Measurements from ENCODE around the gene PLAAT5.
A peak's percentile ranks its signal among the peaks of the same experiment; 100 is the strongest.
"Not testable (repeated sequence)": the region's sequence is repeated elsewhere in the genome, so short reads cannot be mapped to it uniquely, and the experiment has no call there.

PLAAT5 gene, protein sequence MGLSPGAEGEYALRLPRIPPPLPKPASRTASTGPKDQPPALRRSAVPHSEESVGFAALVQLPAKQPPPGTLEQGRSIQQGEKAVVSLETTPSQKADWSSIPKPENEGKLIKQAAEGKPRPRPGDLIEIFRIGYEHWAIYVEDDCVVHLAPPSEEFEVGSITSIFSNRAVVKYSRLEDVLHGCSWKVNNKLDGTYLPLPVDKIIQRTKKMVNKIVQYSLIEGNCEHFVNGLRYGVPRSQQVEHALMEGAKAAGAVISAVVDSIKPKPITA

DNA sequence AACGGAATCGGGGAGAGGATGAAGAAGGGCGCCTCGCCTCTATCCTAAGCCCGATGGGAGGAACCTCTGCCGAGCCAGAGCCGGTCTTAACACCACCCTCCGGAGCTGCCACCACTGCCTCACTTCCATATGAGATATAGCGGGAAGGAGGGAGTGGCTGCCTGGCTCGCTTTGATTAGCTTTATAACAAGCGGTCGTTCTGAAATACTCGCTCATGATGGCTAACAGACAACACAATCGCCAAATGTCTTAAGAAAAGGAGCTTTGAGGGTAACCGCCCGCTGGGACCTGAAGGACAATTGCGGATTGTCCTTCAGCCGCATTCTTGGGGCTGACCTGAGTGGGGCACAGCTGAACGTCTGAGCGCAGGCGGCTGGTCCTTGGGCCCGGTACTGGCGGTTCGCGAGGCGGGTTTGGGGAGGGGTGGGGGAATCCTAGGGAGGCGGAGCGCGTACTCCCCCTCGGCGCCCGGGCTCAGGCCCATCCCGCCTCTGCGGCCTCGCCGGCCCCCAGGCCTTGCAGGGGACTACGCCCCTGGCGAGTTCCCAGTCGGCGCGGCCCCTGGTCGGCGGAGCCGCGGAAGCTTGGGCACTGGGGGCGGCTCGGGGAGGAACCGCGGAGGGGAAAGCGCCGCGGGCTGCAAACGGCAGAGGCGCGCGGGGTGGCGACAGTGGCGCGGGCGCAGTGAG is at the start of gene PLAAT5:
PLAAT5 (minus strand) TSS at position 617 of the 689 bp plus-strand sequence; CDS start at position 484, 133 bp downstream.
- no peak for DNase-seq (ENCODE audit: low read depth)

DNA sequence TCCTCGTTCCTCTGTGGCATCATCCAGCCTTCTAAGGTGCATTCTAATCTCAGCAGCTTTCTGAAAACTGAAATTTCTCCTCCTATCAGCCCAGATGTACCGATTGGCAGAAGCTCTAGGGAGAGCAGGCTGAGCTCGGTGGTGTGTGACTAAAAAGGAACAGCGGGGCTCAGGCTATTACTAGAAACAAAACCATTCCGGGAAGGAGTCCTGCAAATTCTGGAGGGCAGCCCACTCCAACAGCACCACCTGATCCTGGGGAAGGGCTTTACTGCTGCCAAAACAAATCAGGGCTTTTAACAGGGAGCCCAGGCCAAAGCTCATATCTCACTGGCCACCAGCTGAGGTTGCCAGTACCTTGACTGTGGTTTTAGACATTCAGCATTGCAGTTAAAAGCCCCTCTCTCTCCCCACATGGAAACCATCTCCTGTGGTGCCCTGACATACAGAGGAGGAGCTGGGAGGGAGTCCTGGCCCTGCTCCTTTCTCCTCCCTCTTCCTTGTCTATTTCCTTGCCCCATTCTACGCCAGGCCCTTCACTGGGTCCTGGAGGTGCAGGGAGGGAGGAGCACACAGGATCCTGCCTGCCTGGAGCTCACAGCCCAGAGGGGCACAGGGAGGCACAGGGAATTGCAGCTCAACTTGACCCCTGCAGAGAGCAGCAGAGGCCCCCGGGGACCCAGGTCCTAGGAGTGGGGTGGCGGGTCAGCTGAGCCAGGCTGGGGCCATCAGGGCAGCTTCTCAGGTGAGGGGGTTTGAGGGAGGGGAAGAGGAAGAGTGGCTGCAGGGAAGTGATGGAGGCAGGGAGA is 46.5 kb upstream of the PLAAT5 start:
- no peak for DNase-seq (ENCODE audit: low read depth)

DNA sequence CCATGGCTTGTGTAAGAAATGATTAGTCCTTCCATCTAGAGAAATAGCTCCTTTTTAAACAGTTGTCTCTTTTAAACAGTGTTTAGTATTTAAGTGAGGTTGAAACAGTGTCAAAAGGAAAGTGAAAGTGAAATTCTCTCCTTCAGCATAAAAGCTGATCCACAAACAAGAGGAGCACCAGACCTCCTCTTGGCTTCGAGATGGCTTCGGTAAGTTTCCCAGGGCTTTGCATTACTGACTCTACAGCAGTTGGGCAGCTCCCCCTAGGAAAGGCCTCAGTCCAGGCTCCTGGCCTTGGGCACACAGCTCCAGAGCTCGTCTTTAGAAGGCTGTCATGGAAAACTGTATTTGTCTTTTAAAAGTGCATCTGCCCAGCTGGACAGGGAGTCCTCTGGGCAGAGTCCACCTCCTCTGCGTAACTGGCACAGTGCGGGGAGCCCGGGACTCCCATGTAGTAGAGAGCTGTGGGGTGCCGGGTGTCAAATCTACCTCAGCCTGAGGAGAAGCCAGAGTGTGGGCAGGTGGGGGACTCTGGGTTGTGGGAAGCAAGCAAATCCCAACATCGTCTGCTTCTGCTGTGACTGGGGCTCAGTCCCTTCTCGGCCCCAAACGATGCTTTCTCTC is 45.8 kb upstream of the PLAAT5 start, which contains the start of gene PLAAT4:
PLAAT4 (plus strand) TSS at position 140 of the 624 bp plus-strand sequence; CDS start at position 201, 61 bp downstream.
- no peak for DNase-seq (ENCODE audit: low read depth)

DNA sequence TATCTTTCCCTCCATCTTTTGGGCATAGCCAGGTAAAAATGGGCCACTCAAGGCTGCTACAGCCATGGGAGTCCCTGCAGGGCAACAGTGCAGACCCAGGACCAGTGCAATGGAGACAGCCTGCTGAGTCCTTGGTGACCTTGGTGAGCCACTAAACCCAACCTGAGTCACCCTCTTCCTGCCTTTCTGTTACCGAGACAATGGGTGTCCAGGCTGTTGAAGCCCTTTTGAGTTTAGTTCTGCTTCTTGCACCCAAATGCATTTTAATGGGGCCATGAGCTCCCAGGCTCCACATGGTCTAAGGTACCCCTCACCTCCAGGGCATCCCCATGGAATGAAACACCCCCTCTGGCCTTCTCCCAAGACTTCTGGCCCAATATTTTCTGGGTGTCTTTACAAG is 44.8 kb upstream of the PLAAT5 start:
- no peak for DNase-seq (ENCODE audit: low read depth)

DNA sequence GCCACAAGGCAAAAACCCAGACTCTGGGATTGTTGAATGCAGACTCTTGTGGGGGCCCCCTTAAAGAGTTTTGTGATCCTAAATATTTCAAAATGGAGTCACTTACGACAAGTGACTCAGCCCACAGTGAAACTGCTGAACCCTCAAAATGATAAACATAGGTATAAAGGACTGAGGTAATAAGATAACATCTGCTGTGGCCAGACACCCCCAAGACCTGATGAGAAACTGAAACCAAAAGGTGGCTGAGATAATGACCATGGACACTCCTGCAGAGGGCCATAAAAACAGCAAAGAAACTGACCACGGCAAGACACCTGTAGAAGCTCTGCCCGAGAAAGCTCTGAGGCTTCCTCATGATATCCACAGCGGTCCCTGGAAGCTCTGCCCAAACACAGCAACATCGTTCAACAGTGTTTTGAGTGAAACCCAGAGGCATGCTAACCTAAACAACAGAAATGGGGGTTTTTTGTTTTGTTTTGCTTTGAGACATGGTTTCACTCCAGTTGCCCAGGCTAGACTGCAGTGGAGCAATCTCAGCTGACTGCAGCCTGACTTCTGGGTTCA is 44.0 kb upstream of the PLAAT5 start:
- DNase-seq (ENCODE audit: low read depth): no peak

DNA sequence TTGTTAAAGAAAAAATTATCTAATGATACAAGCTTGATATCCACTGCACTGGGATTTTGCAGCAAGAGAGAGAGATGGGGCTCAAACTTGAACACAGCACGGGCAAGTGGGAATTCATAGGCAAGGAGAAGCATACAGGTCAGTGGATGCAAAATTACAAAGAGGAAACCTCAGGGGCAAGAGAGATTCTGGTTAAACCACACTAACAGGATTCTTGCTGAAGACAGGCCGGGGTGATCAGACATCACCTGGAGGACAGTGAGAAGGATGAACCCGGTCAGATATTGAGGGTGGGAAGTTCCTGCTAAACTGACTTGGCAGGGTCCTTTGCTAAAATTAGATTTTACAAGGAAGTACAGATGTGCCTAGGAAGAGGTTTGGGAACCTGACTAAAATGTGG is 43.1 kb upstream of the PLAAT5 start:
- no peak for DNase-seq (ENCODE audit: low read depth)

DNA sequence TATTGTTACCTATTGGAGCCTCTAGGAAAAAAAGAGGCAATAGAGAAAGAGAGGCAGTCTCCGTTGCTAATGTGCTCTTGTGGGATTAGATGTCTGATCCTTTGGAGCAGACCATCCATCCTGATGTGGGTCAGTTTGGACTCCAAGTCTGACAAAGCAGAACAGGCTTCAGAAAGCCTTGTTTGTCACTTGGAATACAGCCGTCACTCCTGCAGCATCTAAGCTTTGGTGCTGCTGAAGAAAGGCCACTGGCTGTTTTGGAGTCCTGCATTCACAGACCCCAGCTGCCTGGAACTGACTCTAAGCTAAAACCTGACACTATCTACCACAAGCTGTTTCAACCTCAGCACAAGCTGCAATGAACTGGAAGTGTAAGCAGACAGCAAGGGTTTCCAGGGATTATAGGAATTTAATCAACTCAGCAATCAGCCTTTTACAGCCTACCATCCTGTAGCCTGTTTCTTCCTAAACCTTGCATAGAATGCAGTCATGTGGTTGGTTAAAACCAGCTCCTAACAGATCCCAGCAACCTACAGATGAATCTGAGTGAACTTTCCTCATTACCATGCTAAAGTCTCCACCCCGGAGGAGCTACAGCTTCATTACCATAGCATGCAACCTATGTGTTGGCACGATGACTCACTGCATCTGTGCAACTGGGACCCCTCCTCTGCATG is 42.0 kb upstream of the PLAAT5 start:
- DNase-seq (ENCODE audit: low read depth): no peak

DNA sequence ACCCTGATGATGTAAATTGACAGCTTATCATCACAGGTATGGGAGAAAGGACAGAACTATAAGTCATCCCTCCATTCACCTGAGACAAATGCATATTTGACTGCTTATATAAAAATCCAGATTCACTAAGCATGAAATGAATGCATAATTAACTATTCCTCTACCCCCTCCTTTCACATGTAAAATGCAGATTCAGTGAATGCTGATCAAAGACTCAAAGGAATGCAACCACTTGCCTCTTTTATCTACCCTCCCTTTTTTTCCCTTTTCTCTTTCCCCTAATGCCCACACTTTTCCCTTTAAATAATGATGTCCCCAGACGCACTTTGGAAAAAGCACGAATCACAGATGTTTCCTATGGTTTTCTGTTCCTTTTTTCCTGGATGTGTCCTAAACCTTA is 41.1 kb upstream of the PLAAT5 start:
- DNase-seq (ENCODE audit: low read depth): no peak

DNA sequence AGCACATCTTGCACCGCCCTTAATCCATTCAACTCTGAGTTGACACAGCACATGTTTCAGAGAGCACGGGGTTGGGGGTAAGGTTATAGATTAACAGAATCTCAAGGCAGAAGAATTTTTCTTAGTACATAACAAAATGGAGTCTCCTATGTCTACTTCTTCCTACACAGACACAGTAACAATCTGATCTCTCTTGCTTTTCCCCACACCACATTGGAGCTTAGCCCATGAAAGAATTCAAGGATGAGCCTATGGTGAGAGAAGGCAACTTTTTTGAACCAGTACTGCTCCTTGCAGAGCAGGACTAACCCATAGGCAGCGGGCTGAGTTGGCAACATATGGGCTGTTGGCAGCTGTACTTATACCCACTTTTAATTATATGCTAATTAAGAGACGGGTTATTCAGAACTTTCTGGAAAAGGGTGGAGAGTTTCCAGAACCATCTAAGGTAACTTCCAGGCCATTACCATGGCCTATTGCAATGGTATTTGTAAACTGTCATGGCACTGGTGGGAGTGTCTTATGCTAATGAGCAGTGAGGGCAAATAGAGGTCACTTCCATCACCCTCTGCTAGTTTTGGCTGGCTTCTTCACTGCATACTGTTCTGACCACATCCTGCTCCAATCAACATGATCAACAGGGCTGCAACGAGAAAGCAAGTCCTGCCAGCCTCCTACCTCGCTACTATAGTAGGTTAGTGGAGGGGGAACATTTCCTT is 40.3 kb upstream of the PLAAT5 start:
- DNase-seq (ENCODE audit: low read depth): peak; percentile 94

DNA sequence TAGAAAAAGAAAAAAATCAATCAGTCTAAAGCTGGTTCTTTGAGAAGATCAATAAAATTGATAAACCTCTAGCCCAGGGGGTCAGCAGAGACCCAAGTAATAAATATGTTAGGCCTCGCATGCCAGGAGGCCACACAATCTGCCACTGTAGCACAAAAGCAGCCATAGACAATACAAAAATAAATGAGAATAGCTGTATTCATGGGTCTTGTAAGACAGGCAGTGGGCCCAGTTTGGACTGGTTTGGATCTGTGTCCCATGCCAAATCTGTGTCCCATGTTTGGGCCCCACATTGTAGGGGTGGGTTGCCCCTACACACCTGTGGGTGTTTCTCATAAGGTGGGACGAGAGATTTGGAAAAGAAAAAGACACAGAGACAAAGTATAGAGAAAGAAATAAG is 39.1 kb upstream of the PLAAT5 start:
- no peak for DNase-seq (ENCODE audit: low read depth)

DNA sequence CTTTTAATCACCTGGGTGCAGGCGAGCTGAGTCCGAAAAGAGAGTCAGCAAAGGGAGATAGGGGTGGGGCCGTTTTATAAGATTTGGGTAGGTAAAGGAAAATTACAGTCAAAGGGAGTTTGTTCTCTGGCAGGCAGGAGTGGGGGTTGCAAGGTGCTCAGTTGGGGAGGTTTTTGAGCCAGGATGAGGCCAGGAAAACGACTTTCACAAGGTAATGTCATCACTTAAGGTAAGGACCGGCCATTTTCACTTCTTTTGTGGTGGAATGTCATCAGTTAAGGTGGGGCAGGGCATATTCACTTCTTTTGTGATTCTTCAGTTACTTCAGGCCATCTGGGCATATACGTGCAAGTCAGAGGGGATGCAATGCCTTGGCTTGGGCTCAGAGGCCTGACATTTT is 38.4 kb upstream of the PLAAT5 start:
- not testable (repeated sequence) for DNase-seq (ENCODE audit: low read depth)

DNA sequence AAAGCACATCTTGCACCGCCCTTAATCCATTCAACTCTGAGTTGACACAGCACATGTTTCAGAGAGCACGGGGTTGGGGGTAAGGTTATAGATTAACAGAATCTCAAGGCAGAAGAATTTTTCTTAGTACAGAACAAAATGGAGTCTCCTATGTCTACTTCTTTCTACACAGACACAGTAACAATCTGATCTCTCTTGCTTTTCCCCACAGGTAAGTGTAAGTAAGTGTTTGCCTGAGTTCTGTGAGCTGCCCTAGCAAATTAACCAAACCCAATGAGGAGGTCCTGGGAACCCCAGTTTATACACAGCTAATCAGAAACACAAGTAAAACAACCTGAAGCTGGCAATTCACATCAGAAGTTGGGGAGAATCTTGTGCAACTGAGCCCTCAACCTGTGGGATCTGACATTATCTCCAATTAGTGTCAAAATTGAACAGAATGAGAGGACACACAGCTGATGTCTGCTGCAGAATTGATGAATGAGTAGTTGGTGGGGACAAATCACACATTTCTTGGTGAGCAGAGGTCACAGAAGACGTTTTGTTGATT is 37.8 kb upstream of the PLAAT5 start:
- not testable (repeated sequence) for DNase-seq (ENCODE audit: low read depth)

DNA sequence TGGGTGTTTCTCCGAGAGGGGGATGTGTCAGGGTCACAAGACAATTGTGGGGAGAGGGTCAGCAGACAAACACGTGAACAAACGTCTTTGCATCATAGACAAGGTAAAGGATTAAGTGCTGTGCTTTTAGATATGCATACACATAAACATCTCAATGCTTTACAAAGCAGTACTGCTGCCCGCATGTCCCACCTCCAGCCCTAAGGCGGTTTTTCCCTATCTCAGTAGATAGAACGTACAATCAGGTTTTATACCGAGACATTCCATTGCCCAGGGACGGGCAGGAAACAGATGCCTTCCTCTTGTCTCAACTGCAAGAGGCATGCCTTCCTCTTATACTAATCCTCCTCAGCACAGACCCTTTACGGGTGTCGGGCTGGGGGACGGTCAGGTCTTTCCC is 37.2 kb upstream of the PLAAT5 start:
- DNase-seq (ENCODE audit: low read depth): not testable (repeated sequence)

DNA sequence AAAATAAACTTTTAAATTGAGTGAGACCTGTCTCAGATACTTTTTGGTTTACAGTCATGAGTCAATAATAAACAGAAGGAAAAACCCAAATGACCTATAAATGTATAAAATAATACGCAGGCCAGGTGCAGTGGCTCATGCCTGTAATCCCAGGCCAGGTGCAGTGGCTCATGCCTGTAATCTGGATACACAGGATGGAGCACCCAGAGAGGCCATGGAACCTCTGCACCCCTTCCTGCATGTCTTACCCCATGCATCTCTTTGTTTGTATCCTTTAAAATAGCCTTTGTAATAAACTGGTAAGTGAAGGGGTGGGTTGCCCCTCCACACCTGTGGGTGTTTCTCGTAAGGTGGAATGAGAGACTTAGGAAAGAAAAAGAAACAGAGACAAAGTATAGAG is 36.7 kb upstream of the PLAAT5 start:
- DNase-seq (ENCODE audit: low read depth): no peak

DNA sequence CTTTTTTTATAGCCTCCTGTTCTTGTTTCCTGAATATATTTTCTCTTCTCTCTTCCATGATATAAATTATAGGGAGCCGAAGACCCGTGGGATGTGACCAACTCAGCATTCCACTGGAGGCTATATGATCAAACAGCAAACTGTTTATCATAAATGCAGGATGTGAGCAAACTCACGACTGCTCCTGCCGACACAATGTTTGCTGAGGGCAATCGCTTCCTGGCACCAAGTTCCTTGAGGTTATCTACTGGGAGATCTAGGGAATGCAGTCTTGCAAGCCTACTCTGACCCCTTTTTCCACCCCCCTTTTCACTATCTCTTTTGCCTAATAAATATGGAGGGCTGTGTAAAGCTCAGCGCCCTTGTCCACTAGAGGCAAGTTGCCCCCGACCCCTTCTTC is 32.2 kb upstream of the PLAAT5 start:
- no peak for DNase-seq (ENCODE audit: low read depth)

DNA sequence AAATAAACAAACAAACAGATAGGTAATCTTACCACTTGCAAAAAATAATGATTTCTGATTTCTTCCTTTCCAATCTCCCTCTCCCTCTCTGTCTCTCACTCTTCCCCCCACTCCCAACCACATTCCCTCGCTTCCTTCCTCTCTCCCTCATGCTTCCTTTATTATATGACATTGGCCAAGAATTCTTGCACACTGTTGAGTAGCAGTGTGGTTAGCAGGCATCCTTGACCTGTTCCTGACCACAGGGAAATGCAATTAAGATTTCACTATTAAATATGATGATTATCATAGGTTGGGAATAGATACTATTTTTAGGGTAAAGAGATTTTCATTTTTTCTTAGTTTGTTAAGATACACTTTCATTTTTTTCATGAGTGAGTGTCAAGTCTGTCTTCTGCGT is 30.9 kb upstream of the PLAAT5 start:
- DNase-seq (ENCODE audit: low read depth): no peak

DNA sequence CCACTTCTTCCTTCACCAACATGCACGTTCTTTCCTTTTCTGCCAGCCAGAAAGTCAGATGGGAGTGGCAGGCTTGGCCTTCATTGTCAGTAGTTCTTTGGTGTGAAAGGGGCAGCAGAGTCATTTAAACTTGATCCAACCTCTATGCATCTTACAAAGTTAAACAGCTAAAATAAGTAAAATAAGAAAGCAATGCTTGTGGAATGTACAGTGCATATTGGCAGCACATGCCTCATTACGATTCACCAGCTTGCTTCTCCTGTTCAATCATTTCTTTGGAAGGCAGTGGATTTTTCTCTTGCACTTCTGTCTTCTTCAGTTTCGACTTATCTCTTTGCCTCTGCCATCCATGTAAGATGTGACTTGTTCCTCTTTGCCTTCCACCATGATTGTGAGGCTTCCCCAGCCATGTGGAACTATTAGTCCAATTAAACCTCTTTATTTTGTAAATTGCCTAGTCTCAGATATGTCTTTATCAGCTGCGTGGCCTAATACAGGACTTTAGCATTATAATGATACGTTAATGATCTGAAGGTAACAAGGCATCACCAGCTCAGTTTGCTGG is 29.7 kb upstream of the PLAAT5 start:
- no peak for DNase-seq (ENCODE audit: low read depth)

DNA sequence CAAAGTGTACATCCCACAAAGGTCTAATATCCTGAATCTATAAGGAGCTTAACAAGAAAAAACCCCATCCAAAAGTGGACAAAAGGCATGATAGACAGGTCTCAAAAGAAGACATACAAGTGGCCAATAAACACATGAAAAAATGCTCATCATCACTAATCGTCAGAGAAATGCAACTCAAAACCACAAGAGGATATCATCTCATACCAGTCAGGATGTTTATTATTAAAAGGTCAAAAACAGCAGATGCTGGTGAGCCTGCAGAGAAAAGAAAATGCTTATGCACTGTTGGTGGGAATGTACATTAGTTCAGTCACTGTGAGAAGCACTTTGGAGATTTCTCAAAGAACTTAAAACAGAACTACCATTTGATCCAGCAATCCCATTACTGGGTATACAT is 27.6 kb upstream of the PLAAT5 start:
- peak; percentile 71 for DNase-seq (ENCODE audit: low read depth)

DNA sequence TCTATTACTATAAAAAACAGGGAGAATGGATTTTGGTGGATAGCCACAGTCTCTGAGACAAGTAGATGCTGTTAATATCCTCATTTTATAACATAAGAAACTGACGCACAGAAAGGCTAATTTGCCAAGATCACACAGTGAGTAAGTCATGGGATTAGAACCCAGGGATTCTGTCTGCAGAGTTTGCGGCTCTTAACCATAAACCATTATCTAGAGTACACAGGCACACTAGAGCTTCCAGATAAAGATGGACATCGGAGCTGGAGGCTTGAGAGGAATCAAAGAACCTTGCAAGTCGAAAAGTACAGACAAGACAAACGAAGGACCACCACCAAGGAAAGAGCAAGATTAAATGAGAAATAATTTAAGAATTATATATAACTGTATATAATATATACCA is 26.2 kb upstream of the PLAAT5 start:
- no peak for DNase-seq (ENCODE audit: low read depth)

DNA sequence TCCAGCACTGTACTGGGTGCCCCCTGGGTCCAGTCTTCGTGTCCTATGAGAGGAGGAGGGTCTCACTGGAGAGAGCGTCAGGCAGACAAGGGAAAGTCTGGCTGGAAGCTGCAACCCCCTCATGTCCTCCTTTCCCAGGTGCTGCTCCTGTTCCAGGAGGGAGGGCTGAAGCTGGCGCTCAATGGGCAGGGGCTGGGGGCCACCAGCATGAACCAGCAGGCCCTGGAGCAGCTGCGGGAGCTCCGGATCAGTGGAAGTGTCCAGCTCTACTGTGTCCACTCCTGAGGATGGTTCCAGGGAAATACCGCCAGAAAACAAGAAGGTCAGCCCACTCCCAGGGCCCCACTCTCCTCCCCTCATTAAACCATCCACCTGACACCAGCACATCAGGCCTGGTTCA is 25.1 kb upstream of the PLAAT5 start:
- no peak for DNase-seq (ENCODE audit: low read depth)
